Fibroblast of lung (primary cell): Measurements from ENCODE around the gene C10orf143. TPM values are rescaled to one million over a fixed set of nuclear protein-coding genes. Genes with fewer than 3 reads are reported as not detected.
A peak's percentile ranks its signal among the peaks of the same experiment; 100 is the strongest.

ENCODE experiments used
- DNase-seq, 2 donors: peaks; one replicate each; pipeline versions ENCODE4 v3.0.0 to v3.0.0-alpha.2; 2010; ENCODE audit warnings: low read depth in 2 of 2
- H2AFZ ChIP-seq: 2 replicates; pipeline ENCODE4 v1.5.1; 2012; ENCODE audit warnings: low read length, control low read depth, inconsistent platforms
- H3K27ac ChIP-seq: 2 replicates; pipeline ENCODE4 v1.5.1; 2011; ENCODE audit warnings: low read length, control low read depth; ENCODE audit not compliant: insufficient read depth
- H3K27me3 ChIP-seq: 2 replicates; pipeline ENCODE4 v1.5.1; 2011; ENCODE audit warnings: mild to moderate bottlenecking, low read length; ENCODE audit not compliant: control insufficient read depth, insufficient read depth
- H3K36me3 ChIP-seq: 2 replicates; pipeline ENCODE4 v1.5.1; 2011; ENCODE audit warnings: low read length; ENCODE audit not compliant: control insufficient read depth, insufficient read depth
- H3K4me1 ChIP-seq: 2 replicates; pipeline ENCODE4 v1.5.1; 2011; ENCODE audit warnings: low read length; ENCODE audit not compliant: control insufficient read depth, insufficient read depth; ENCODE audit errors: extremely low read depth
- H3K4me2 ChIP-seq: 2 replicates; pipeline ENCODE4 v1.5.1; 2011; ENCODE audit warnings: low read length, control low read depth; ENCODE audit not compliant: insufficient read depth; ENCODE audit errors: extremely low read depth
- H3K4me3 ChIP-seq, 4 experiments: fragments of 200-600 bp in 1 of 4; sonication (generic) in 1 of 4; replicated peaks in 1 of 4; 2 replicates each; pipeline ENCODE4 v1.5.1; 2011 to 2016; ENCODE audit warnings: low read length in 4 of 4, low read depth in 3 of 4, mild to moderate bottlenecking in 3 of 4, control low read depth in 2 of 4, inconsistent platforms in 1 of 4, mixed read lengths in 1 of 4; ENCODE audit not compliant: insufficient read depth in 1 of 4; ENCODE audit errors: control extremely low read depth in 1 of 4
- H3K79me2 ChIP-seq: 2 replicates; pipeline ENCODE4 v1.5.1; 2012; ENCODE audit warnings: mild to moderate bottlenecking, low read length, inconsistent platforms; ENCODE audit not compliant: control insufficient read depth, insufficient read depth
- H3K9ac ChIP-seq: 2 replicates; pipeline ENCODE4 v1.5.1; 2011; ENCODE audit warnings: mild to moderate bottlenecking, low read length, control low read depth; ENCODE audit not compliant: insufficient read depth
- H3K9me3 ChIP-seq: 2 replicates; pipeline ENCODE4 v1.5.1; 2012; ENCODE audit warnings: low read depth, low read length; ENCODE audit not compliant: control insufficient read depth, insufficient read depth
- H4K20me1 ChIP-seq: 2 replicates; pipeline ENCODE4 v1.5.1; 2011; ENCODE audit warnings: low read length; ENCODE audit not compliant: control insufficient read depth, insufficient read depth; ENCODE audit errors: extremely low read depth
- EZH2 ChIP-seq: IDR thresholded peaks from 2 replicates; pipeline ENCODE4 v1.5.1; 2012; ENCODE audit warnings: low read length, control low read depth, mild to moderate bottlenecking; ENCODE audit errors: missing control alignments
- polyA plus RNA-seq, 2 donors: library from polyadenylated mRNA; depleted of rRNA in 1 of 2; stranded (reverse) in 1 of 2; unstranded in 1 of 2; fragments of >200 nt; gene quantifications; 2 replicates each; pipeline ENCODE4 v1.2.1, GENCODE V29; 2011 to 2012; ENCODE audit warnings: missing spikeins in 1 of 2
- total RNA-seq: library from RNA; depleted of rRNA; stranded (reverse); fragments of >200 nt; gene quantifications from 2 replicates; pipeline ENCODE4 v1.2.1, GENCODE V29; 2014
- TF ChIP-seq, protein P1 (sequence below), 2 donors: IDR thresholded peaks in 1 of 2; conservative IDR thresholded peaks in 1 of 2; 1 replicate in 1 of 2; 2 replicates in 1 of 2; pipeline ENCODE4 v1.5.1; 2011 to 2012; ENCODE audit warnings: low read length in 2 of 2, control low read depth in 1 of 2, inconsistent platforms in 1 of 2, low read depth in 1 of 2, mild to moderate bottlenecking in 1 of 2

The C10orf143 gene
- total and polyA plus RNA-seq, 2 donors (not counting 1 experiment from before 2014, with no cell fraction given): 1.5 to 2.0 TPM

DNA sequence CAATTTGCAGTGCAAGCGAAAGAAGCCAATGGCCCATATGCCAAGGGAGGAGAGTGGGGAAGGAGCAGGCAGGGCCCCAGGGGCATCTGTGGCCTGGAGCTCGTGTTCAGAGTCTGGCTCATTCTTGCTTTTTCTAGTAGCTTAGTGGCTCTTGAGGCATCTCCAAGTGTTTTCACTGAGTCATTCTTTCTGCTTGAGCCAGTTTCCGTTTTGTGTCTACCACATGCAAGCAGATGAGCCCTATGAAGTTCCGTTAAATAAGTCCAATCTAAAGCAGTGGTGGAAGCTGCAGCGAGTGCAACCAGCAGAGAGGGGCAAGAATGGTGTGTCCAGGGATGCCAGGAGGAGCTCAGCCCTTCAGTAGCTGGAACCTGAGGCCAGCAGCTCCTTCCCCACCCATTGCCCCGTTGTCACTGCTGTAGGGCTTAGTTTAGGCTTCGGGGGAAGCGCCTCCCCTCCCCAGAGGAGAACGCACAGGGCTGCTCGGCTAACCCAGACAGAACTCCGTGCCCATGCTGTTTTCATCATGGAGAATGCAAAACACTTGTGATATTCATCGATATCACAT lies 89.2 kb downstream of the C10orf143 start:
- no peak overlapping the region for H2AFZ ChIP-seq
- H3K27me3 ChIP-seq: no peaks in the 10 kb centered on the region
- H4K20me1 ChIP-seq: no peaks in the 10 kb centered on the region
- no peak overlapping the region for H3K4me3 ChIP-seq
- H3K79me2 ChIP-seq: no peaks in the 10 kb centered on the region
- peak; percentile 37 to 90 for DNase-seq
- no peak overlapping the region for H3K9ac ChIP-seq
- peaks cover 9% of the 10 kb centered on the region for H3K4me1 ChIP-seq
- TF ChIP-seq, protein P1, sequence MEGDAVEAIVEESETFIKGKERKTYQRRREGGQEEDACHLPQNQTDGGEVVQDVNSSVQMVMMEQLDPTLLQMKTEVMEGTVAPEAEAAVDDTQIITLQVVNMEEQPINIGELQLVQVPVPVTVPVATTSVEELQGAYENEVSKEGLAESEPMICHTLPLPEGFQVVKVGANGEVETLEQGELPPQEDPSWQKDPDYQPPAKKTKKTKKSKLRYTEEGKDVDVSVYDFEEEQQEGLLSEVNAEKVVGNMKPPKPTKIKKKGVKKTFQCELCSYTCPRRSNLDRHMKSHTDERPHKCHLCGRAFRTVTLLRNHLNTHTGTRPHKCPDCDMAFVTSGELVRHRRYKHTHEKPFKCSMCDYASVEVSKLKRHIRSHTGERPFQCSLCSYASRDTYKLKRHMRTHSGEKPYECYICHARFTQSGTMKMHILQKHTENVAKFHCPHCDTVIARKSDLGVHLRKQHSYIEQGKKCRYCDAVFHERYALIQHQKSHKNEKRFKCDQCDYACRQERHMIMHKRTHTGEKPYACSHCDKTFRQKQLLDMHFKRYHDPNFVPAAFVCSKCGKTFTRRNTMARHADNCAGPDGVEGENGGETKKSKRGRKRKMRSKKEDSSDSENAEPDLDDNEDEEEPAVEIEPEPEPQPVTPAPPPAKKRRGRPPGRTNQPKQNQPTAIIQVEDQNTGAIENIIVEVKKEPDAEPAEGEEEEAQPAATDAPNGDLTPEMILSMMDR (conservative IDR thresholded peaks at IDR 0.05 in 1 of 2, IDR thresholded peaks at IDR 0.05 in 1 of 2; ENCODE audit: low read depth in 1 of 2, low read length in 2 of 2): no peak
- no peak for TF ChIP-seq EZH2
- no peaks in the 10 kb centered on the region for H3K9me3 ChIP-seq
- H3K4me2 ChIP-seq: peak overlapping the region; percentile 35
- H3K27ac ChIP-seq: peak overlapping the region; percentile 74
- H3K36me3 ChIP-seq: no peaks in the 10 kb centered on the region

DNA sequence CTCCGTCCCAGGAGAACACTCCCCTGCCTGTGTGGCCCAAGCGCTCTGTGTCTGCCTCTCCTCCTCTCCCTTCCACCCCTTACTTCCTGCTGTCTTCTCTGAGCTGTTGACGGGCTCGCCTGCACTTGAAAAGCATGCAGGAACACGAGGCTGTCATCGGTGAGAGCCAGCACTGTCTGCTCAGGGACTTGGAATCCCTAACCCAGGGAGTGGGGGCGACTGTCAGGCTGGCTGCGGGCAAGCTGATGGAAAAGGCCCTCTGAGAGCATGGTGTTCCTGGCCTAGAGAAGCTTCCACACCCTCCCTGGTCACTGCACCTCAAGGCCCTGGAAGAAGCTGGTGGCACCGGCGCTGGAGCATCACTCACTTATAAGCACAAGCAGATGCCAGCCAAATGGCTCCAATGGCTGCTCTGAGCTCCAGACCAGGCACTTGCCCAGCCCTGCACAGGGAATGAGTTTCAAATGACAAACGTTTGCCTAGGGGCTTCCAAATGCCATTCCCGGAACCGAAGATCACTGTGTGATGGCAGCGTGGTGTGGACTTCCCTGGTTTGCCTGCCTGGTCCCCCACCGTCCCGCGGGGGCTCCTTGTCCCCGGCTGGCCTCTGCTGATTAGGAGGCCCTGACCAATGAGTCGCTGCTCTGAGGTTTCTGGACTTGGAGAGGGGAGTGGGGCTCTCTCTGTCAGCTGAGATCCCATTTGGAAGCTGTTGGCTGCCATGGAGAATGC lies 89.8 kb downstream of the C10orf143 start:
- no peaks in the 10 kb centered on the region for H3K36me3 ChIP-seq
- TF ChIP-seq, protein P1 (conservative IDR thresholded peaks at IDR 0.05 in 1 of 2, IDR thresholded peaks at IDR 0.05 in 1 of 2; ENCODE audit: low read depth in 1 of 2, low read length in 2 of 2): no peak
- TF ChIP-seq EZH2: no peak
- peak overlapping the region; percentile 5 for H3K4me2 ChIP-seq
- no peak overlapping the region for H3K9ac ChIP-seq
- no peaks in the 10 kb centered on the region for H4K20me1 ChIP-seq
- H2AFZ ChIP-seq: no peak overlapping the region
- DNase-seq: no peak
- peaks cover 9% of the 10 kb centered on the region for H3K4me1 ChIP-seq
- H3K27me3 ChIP-seq: no peaks in the 10 kb centered on the region
- H3K27ac ChIP-seq: peak overlapping the region; percentile 74
- H3K4me3 ChIP-seq: no peak overlapping the region
- no peaks in the 10 kb centered on the region for H3K79me2 ChIP-seq
- H3K9me3 ChIP-seq: no peaks in the 10 kb centered on the region

DNA sequence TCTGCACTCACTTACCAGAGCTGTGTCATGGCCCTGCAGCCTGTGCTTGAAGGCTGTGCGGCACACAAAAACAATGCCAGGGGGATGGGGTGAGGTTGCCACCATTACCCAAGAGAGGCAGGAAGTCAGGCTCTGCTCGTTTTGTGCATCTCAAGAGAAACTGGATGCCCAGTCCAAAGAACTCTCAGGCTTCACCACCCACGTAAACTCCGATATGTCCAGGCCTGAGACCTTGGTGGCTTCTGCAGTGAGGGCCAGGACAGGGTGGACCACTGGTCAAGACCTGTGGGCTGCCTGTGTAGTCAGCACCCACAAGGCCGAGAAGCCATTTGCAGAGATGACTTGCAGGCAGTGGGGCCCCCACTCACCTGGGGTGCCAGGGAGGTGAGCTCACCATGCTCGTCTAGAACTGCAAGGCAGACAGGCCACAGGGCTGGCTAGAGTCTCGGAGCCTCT lies 91.9 kb downstream of the C10orf143 start:
- H3K36me3 ChIP-seq: no peaks in the 10 kb centered on the region
- no peaks in the 10 kb centered on the region for H3K79me2 ChIP-seq
- peaks cover 9% of the 10 kb centered on the region for H3K4me1 ChIP-seq
- no peak for DNase-seq
- TF ChIP-seq EZH2: no peak
- TF ChIP-seq, protein P1 (conservative IDR thresholded peaks at IDR 0.05 in 1 of 2, IDR thresholded peaks at IDR 0.05 in 1 of 2; ENCODE audit: low read depth in 1 of 2, low read length in 2 of 2): no peak
- H3K9me3 ChIP-seq: no peaks in the 10 kb centered on the region
- H3K9ac ChIP-seq: no peak overlapping the region
- H3K27ac ChIP-seq: no peak overlapping the region
- H2AFZ ChIP-seq: no peak overlapping the region
- no peak overlapping the region for H3K4me3 ChIP-seq
- no peaks in the 10 kb centered on the region for H4K20me1 ChIP-seq
- no peak overlapping the region for H3K4me2 ChIP-seq
- H3K27me3 ChIP-seq: no peaks in the 10 kb centered on the region
